SIG-M5 (cell line): ENCODE measurements around the gene B3GNT9.

Experiments
- DNase-seq: peaks from one replicate; lab custom pipeline; 2025; lab: John Stamatoyannopoulos, UW

The B3GNT9 gene

DNA sequence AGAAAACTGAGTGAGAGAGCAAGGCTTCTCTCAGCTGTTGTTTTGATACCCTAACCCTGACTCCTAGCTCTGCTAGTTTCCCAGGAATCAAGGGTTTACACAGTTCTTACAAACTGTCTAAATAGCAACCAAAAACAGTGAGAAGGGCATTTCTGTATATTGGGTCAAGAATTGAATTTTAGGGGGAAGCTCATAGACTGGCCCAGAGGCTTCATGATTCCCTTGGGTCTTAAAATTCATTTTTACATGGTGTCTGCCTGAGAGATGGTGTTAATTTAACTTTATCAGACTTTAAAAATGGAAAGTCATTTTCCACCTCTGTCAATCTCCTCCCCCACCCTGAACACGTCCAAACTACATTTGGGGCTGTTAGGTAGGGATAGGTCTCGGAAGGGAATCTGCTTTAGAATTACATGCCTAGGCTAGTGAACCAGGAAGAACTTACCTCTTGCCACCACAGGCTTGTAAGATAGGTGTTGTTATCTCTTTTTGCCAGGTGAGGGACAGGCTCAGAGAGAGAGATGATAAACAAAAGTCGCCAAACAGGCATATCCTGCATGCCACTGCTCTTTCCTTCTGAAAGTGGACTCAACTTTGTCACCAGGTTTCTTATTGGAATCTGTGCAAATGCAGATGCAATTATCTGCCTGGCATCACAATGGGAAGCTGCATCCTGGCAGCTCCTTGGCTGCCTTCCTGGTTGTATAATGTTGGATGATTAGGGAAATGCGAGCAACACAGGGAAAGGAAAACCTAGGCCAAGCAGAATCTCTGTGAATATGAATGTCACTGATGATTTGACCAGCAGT is 38.0 kb downstream of the B3GNT9 start:
- DNase-seq: no peak

DNA sequence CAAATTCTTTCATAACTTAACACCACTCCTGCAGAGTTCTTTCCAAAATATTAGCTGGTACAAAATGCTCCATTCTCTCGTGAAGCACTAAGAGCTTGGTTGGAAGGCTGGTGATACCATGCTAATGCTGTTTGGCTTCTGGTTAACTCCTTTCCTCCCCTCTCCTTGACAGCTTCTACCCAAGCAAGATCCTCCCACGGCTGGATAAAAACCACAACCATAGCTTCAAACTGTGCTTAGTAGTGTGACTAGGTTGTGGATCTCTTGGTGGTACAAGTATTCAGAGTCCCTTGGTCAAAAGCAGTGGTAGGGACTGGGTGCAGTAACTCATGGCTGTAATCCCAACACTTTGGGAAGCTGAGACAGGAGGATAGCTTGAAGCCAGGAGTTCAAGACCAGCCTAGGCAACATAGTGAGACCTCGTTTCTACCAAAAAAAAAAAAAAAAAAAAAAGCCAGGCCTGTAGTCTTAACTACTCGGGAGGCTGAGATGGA is 38.8 kb downstream of the B3GNT9 start:
- DNase-seq: no peak

DNA sequence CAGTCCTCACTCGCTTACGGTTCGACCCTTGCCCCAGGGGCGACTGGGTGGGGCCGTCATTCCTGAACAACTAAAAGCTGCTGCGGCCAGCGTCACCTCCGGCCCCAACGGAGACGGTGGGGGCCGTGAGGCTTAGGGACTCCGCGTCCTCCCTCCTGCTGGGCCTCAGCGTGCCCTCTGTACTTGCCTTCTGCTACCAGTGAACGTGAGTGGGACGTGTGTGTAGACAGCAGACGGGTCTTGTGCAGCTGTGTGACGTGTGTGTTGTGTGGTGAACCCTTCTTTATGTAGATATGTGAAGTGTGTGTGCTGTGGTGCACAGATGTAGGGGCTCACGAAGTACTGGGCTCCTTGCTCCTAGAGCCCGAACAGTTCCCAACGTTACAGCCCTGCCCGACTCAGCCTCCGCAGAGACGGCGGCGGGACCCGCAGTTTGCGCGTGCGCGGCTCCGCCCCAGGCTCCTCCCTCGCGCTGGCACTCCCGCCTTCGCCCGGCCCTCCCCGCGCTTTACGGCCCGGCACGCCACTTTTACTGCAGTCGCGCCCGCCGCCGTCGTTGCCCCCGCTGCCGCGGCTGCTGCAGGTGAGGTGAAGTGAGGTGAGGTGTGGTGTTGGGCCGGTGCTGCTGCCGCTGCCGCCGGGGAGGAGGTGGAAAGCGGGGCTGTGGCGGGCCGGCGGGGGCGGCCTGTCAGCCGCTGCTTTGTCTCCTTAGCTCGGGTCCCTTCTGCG is 41.2 kb downstream of the B3GNT9 start, which contains the start of gene PHAF1:
Gene PHAF1, plus strand, starts transcription at position 535 of the 729 bp plus-strand sequence. CDS start 235 bp downstream, outside the sequence.
- no peak for DNase-seq

DNA sequence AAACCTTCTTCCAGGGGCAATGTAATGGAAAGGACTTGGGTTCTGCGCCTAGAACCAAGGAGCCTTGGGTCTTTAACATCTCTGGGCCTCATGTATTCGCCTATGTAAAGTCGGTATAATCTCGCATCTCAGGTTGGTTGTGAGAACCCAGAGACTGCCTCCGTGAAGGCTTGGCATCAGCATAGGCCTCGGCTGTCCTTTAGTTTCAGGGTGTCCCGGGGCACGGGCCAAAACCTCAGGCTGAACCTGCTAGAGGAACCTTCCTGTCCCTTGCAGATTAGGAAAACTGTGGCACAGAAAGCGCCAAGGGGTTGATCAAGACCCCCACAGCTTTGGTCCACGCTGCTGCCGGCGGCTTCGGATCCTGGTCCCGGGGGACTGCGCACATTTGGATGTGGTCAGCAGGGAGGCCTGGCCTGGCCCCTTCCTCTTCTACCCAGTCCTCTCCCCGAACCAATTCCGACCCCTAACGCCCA is 41.8 kb downstream of the B3GNT9 start:
- no peak for DNase-seq

DNA sequence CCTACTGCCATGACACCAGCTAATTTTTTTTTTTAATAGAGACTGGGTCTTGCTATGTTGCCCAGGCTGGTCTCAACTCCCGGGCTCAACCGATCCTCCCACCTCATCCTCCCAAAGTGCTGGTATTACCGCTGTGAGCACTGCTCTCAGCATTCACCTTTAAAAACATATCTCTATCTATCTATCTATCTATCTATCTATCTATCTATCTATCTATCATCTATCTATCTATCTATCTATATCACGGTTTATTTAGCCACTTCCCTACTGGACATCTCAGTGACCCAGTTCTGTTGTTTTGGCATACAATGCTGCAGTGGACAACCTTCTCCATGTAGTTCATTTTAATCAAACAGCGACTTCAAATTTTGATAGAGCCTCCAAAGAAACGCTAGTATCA is 42.3 kb downstream of the B3GNT9 start:
- DNase-seq: no peak

DNA sequence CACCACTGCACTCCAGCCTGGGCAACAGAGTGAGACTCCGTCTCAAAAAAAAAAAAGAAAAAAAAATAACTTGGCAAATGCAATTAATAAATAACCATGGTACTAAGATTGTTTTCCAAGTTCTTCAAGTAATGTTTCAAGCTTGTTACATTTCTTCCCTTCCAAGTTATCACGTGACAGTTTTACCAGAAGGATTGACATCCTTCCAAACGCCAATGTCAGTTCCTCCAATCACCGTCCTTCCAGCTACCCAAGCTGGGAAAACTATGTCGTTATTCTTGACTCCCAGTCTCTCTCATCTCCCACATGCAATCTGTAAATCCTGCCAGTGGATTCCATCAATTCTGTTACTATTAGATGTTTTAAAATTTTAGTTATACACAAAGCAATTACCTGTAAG is 44.9 kb downstream of the B3GNT9 start:
- DNase-seq: no peak

DNA sequence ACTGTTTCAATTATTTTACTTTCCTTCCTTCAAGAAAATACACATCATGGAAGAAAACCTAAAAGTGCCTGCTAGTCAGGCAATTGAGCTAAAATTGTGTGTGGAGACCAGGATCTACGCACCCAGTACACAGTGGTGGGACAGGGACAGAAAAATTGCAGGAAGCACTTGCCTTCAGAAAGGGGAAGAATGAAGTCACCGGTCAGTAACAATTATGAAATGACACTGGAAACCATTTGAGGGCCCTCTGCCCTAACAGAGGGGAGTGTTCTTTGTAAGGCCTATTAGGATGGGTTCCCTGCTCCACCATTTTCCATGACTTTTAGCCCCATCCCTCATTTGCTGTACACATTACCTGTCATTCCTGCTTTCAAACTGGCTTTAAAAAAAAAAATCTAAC is 45.6 kb downstream of the B3GNT9 start:
- DNase-seq: no peak

DNA sequence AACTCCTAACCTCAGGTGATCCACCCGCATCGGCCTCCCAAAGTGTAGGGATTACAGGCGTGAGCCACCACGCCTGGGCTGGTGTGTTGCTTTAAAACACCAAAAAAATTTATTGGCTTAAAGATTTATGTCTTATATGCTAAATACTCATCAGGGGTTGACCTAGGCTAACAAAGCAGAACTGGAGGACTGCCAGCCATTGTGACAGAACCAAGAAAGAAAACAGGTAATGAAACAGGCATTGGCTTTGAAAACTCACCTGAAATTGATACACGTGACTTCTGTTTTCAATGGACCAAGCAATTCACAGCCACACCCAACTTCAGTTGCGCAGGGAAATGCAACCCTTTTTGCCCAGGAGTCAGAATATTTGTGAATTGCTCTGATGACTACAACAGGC is 46.0 kb downstream of the B3GNT9 start:
- DNase-seq: no peak

DNA sequence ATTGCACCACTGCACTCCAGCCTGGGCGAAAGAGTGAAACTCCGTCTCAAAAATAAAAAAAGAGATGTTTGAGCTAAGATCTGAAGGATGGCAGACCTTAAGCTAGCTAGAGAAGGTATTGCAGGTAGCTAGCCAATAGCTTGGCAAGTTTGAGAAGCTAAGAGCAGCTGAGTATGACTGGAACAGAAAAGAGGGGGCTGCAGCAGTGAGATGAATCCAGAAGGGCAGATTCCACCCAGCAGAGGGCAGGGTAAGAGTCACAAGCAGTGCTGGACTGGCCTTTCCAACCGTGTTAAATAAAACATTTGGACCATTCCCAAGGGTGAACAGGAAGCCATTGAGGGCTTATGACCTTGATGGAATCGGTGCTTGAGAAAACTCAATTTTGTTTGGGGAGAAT is 46.7 kb downstream of the B3GNT9 start:
- DNase-seq: no peak

DNA sequence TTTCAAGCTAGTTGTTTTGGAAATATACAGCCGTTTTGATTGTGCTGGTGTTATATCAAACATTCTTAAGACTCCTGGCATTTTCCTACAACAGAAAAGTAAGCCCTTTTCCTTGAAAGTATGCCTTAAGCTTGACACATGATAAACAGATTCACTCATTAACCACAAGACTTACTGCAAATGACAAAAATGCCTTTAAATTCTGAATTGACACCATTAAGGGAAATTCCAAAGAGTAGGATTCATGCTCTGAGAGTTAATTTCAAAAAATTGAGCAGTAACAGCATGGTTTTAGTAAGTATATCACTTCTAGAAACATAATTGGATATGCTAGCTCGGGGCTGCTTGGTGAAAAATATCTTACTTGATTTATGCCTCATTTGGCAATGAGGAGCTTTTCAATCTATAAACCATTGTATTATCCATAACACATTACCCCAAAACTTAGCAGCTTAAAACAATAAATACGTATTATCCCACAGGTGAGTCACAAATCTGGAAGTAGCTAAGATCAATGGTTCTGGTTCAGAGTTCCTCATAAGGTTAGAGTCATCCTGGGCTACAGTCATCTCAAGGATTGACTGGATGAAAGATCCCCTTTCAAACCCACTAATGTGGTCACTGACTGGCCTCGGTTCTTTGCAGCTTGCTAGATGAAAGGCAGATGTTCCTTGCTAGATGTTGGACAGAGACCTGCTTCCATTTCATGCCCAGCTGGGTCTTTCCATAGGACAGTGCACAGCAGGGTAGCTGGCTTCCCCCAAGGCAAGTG is 49.3 kb downstream of the B3GNT9 start:
- DNase-seq: no peak

DNA sequence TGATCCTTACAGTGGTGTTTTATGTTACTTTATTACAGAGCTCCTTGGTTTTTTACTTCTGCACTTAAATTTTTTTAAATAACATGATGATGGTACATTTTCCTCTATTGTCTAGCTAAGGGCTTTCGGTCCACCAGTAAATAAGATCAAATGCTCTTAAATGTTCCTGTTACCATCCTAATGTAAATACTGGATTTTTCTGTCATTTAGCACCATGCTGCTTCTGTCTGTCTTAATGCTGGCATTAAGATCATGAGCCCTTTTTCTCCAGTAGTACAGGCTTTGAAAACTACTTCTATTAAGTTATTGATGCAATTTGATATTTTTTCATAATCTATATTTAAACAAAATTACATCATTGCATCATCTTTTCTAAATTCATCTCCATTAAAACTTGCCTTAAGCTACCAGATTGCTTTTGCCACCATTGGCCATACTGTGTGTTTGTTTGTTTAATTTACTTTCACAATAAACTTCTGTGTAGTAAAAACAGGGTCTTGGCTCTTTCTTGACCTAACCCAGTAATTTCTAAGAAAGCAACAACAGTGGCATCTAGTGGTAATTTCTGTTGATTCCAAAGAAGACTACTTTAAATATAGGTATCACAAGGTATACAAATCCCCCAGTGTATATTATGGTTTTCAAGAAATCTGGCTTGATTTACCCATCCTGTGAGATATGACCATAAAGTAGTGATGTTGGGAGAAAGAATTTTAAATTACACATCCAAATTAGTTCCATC is 50.1 kb downstream of the B3GNT9 start:
- no peak for DNase-seq

DNA sequence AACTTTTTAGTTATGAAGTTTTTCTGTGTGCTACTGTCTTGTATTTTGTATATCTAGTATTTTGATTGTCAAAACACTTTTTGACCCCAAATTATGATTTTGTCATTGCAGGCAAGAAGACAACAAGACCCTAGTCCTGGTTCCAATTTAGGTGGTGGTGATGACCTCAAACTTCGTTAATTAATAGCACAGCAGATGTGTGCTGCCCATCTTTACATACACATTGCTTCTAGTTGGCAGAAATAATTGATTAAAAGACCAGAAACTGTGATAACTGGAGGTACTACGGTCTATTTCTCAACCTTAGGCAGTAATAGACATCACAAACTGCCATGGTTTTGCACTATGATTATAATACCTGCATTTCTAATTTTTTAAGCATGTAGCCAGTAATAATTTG is 52.2 kb downstream of the B3GNT9 start:
- DNase-seq: no peak
